HG03159 (cell line): ENCODE measurements around the gene CCT6A.
A peak's percentile ranks its signal among the peaks of the same experiment; 100 is the strongest.
"Not testable (repeated sequence)": the region's sequence is repeated elsewhere in the genome, so short reads cannot be mapped to it uniquely, and the experiment has no call there.

Source experiments
- ATAC-seq: cut with Tn5 transposase; IDR thresholded peaks from one replicate; pipeline ENCODE4 v1.9.1; 2021; ENCODE audit warnings: mild to moderate bottlenecking, moderate library complexity; ENCODE audit not compliant: unreplicated experiment

CCT6A gene

DNA sequence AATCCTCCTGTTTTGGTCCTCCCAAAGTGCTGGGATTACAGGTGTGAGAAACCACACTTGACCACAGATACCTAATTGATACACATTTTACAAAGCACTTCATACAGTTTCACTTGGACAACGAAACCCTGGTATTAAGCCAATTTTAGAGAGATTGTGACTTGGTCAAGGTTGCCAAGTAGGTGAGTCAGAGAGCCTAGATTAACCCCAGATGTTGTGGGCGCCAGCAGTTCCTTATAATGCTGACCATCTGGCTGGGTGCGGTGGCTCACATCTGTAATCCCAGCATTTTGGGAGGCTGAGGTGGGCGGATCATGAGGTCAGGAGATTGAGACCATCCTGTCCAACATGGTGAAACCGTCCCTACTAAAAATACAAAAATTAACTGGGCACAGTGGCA is 46.1 kb downstream of the CCT6A start:
- no peak for ATAC-seq

GRCh38 chr7:56098187-56099008 is 46.8 kb downstream of the CCT6A start:
- ATAC-seq, result not testable (repeated sequence)

DNA sequence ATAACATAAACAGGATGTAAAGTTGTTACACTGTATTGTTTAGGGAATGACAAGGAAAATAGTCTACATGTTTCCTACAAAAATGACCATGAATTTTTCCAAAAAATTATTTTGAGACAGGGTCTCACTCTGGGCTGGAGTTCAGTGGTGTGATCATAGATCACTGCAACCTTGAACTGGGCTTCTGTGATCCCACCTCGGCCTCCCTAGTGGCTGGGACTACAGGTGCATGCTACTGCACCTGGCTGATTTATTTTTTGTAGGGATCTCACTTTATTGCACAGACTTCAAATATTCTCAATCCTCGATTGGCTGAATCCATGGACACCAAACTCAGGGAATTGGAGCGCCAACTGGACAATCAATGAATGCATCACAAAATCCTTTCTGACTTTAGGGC is 48.1 kb downstream of the CCT6A start:
- no peak for ATAC-seq

DNA sequence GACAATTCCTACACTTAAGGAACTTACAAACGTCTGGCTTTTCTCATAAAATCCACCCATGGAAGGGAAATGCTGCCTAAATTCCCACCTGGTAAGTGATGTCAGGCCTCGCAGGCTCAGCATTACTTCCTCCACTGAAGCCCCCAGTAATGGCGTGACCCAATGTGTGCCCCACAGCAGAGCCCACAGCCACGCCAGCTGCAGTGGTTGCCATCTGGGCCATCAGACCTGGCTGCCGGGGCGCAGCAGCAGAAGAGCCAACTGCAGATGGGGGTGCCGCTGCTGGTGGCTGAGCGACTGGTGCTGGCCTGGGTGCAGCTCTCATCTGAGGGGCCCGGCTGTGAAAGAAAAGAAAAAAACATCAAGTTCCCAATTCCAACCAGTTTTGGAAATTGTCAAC is 52.6 kb downstream of the CCT6A start:
- not testable (repeated sequence) for ATAC-seq

GRCh38 chr7:56105508-56105907 is 53.9 kb downstream of the CCT6A start:
- peak; percentile 29 for ATAC-seq

DNA sequence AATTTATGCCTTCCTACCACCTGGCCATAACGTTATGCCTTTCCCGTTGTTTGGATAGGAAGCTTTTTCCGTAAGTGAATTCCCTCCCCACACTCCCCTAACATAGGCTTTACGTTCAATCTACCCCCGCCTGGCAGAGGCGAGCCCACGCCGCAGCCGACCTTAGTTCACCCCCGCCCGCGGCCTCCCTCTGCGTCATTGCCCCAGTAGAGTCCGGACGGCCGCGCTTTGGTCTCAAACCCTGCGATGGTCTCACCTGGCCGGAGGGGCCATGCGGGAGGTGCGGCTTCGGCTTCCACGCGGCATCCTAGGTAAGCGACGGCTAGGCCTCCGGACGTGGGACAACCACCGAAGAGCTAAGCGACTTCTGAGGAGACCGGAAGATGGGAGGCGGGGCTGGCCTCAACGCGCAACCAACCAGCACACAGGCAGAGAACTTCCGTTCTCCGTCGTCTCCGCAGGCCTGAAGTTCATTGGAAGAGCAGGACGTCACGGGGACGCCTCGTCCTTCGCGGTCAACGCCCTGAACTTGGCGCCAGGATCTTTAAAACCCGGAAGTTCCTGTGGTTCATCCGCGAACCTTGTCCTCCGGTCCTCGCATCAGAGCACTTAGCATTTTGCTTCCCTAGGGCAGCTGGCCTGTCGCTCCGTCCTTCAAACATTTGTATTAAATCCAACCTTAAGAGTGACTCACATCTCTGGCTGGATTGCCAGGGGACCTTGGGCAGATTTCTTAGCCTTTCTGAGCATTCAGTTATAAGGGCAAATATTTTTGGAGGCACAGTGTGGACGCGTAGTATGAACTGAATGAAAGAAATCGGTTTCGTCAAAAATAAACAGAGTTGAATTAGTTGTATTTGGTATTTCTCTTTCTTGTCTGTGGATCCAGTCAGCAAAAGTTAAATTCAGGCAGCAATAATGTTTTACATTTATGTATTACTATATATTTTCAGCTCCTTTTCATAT is 54.8 kb downstream of the CCT6A start, which contains the start of gene CHCHD2:
TSS of gene CHCHD2 (minus strand) at position 369 of the 966 bp plus-strand sequence. CDS start at position 306, 63 bp downstream.
- ATAC-seq, result peak; percentile 100

GRCh38 chr7:56107954-56108258 is 56.3 kb downstream of the CCT6A start:
- ATAC-seq, result no peak

- no peak for ATAC-seq
These were observed 59.0 kb downstream of the CCT6A start for GRCh38 chr7:56110611-56111010.

DNA sequence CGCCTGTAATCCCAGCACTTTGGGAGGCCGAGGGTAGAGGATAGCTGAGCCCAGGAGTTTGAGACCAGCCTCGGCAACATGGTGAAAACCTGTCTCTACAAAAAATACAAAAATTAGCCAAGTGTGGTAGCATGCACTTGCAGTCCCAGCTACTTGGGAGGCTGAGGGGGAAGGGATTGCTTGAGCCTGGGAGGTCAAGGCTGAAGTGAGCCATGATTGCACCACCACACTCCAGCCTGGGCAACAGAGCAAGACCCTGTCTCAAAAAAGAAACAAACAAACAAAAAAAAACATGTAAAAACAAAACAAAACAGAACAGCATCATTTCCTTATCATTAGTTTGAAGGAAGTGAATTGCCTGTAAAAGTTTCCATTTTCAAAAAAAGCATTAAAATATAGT is 60.7 kb downstream of the CCT6A start:
- ATAC-seq, result not testable (repeated sequence)
